NOMO-1 treated with DMSO at 0.1 percent for 48 hours (cell line): Measurements from ENCODE around the gene HSD3B1.

ENCODE experiments used
- DNase-seq: peaks from one replicate; lab custom pipeline; 2025; ENCODE audit not compliant: unreplicated experiment; lab: John Stamatoyannopoulos, UW

Gene HSD3B1

DNA sequence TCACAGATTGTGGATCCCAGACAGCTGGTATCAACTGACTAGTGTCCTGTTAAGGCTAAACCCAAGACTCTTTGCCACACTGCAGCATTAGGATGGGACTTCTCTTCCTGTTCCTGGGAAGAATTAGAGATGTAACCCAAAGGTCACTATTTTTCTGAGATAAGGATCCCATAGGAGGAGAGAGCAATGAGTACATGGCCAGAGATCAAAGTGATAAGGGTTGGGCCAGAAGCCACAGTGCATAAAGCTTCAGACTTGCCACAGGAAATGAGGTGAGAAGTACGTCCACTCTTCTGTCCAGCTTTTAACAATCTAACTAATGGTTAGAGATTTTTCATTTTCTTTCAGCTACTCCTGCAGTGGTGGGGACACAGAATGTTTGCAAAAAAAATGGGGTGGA, at the start of gene HSD3B1:
Gene HSD3B1, plus strand, starts transcription at position 270 of the 400 bp plus-strand sequence. CDS start 267 bp downstream, outside the sequence.
- DNase-seq = no peak

GRCh38 chr1:119462964-119463363, 44.0 kb upstream of the HSD3B1 start:
- DNase-seq = no peak

GRCh38 chr1:119463569-119463968, 43.4 kb upstream of the HSD3B1 start:
- DNase-seq = no peak

GRCh38 chr1:119466445-119466844, 40.6 kb upstream of the HSD3B1 start:
- no peak for DNase-seq

DNA sequence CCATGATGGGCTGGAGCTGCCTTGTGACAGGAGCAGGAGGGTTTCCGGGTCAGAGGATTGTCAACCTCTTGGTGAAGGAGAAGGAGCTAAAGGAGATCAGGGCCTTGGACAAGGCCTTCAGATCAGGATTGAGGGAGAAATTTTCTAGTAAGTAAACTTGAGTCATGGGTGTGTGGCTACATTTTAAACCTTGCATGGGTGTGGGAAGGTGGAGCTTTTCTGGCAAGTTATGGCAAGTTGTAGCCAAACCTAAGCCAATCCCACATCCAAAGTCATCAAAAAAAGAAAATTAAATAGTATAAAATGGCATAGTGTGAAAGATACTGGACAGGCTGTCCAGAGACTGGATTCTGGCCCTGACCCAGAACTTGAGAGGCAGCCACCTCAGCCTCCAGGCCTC, 39.8 kb upstream of the HSD3B1 start:
- DNase-seq = no peak

- DNase-seq = no peak
Measured at GRCh38 chr1:119467857-119468668, 38.9 kb upstream of the HSD3B1 start.

DNA sequence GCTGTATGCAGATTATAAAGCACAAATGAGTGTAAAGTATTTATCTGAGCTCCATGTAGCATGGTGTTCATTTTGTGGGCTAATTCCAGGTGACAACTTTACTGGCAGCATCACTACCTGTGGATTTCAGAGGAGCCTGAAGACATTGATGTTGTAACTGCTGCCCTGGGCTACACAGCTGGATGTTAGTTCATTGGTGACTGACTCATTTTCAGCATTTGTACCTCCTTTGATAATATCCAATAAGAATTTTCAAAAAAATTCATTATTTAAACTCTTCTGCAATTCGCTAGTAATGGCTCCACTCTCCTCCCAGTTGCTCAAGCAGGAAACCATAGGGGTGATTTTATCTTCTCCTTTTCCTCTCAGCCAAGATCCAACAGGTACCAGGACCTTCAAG, 37.3 kb upstream of the HSD3B1 start:
- no peak for DNase-seq

DNA sequence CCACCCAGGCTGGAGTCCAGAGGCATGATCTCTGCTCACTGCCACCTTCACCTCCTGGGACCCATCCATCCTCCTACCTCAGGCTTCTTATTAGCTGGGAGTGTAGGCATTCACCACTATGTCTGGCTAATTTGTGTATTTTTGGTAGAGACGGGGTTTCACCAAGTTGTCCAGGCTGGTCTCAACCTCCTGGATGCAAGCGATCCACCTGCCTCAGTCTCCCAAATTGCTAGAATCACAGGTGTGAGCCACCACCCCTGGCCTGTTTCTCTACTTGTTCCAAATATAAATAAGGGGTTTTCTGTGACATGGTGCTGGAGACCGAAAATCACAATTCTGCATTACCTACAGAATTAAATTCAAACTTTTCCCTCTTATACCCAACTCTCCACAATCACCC, 36.6 kb upstream of the HSD3B1 start:
- no peak for DNase-seq

DNA sequence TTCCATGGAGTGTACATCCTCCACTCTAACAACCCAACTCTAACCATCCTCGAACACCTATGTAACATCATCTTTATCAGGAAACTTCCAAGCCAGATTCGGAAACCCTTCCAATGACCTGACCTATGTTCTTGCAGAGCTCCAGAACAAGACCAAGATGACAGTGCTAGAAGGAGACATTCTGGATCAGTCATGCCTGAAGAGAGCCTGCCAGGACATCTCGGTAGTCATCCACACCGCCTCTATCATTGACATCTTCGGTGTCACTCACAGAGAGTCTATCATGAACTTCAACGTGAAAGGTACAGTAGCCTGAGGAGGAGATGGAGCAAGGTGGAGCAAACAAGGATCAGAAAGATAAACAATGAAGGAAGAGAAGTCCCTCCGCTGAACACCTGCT, 36.1 kb upstream of the HSD3B1 start:
- no peak for DNase-seq

DNA sequence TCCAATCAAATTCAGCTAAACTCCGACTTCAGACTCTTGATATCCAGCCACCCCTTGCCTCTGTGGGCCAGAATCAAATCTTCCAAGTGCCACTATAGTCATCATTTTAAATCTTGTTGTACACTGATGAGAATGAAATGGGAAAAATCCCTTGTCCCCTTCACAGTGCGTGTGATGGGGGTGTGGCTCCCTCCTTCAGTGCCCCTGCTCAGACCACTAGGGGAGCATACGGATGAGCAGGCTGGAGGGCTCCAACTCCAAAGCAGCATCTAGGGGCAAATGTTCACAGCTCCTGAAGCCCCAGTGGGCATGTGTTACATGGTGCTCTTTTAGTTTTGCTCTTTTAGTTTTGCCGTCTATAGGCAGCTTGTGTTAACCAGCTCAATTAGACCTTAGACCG, 35.4 kb upstream of the HSD3B1 start:
- no peak for DNase-seq

DNA sequence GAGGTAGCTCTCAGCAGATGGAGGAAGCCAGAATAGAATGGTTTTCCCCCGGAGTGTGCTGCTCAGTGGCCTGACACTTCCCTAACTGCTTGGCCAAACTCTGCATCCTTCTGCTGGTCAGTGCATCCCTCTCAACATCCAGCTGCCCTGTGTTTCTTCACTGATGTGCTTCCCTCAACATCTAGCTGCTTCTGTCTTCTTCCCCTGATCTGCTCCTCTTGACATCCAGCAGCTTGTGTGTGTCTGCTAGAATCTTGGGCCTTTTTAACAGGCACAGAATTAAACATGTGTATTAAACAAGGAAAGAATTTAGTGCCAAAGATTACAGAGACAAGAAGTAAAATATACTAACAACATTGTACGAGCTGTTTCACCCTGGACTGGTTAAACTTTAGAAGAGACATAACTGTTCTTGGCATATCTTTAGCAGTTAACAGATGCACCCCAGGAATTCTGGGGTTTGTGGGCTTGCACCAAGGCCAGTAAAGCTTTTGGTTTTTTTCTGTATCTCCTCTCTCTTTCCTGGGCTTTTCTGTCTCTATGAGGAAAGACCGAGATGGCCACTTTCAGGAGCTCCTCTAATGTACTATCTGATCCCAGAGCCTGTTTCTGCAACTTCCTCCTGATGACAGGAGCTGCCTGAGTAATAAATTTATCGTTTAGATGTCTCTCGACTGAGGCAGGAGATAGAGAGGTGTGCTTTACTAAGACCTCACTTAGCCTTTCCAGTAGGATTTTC, 34.8 kb upstream of the HSD3B1 start:
- DNase-seq = no peak

GRCh38 chr1:119472819-119473175, 34.2 kb upstream of the HSD3B1 start:
- no peak for DNase-seq

- DNase-seq = peak; percentile 46
Measured at GRCh38 chr1:119475866-119476439, 31.1 kb upstream of the HSD3B1 start.

GRCh38 chr1:119477710-119478109, 29.3 kb upstream of the HSD3B1 start:
- DNase-seq = no peak

DNA sequence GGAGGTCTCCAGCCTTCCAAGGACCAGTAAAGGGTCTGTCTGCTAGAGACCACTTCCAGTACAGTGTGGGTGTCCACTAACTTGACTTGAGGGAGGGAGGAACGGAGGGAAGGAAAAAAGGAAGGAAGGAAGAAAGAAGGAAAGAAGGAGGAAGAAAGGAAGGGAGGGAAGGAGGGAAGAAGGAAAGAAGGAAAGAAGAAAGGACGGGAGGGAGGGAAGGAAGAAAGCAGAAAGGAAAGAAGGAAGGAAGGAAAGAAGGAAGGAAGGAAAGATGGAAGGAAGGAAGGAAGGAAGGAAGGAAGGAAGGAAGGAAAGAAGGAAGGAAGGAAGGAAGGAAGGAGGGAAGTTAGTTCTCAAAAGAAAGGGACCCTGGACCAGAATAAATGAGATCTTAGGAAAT, 26.8 kb upstream of the HSD3B1 start:
- no peak for DNase-seq

GRCh38 chr1:119481951-119482350, 25.1 kb upstream of the HSD3B1 start:
- DNase-seq = no peak

GRCh38 chr1:119482517-119483425, 24.2 kb upstream of the HSD3B1 start:
- DNase-seq = no peak

- no peak for DNase-seq
Measured at GRCh38 chr1:119483441-119484200, 23.4 kb upstream of the HSD3B1 start.

- DNase-seq = no peak
Measured at GRCh38 chr1:119485201-119485600, 21.8 kb upstream of the HSD3B1 start.

DNA sequence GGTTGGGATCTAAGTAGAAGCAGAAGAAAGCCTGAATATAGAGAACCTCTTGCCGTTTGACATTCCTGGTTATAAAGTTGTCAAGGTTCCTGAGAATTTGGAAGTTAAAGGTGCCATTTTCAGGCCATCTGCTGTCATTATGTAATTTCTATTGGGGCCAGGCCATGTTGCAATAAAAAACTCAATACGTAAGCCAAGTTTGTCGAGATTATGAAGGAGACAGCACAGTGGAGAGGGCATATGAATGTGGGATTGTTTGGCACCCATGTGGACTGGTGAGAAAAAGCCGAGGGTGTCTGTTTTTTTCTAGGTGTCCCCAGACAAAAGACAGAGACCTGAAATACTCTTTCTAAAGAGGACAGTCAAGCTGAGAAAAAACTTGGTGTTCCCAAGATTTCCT, 18.8 kb upstream of the HSD3B1 start:
- no peak for DNase-seq
